ENCODE data around the gene TCEAL2.

- TF ChIP-seq CTCF (IDR thresholded peaks at IDR 0.05), result no peak
- TF ChIP-seq POLR2A (IDR thresholded peaks at IDR 0.05), result no peak
- TF ChIP-seq POLR2AphosphoS5 (IDR thresholded peaks at IDR 0.05), result no peak
- TF ChIP-seq EP300 (IDR thresholded peaks at IDR 0.05), result no peak
These were observed 1.4 kb downstream of the TCEAL2 start for GRCh38 chrX:102126863-102127262.

Measured in suprapubic skin (tissue), 4 donors.